ENCODE results near the gene CAB39L.

GRCh38 chr13:49452725-49453457, 9.0 kb upstream of the CAB39L start:
- TF ChIP-seq CTCF (IDR thresholded peaks at IDR 0.05) = no peak
- TF ChIP-seq POLR2A (IDR thresholded peaks at IDR 0.05) = no peak
